Liver (tissue), 3 donors: ENCODE results near the gene FN1.

Experiments used
- EGR1 ChIP-seq, 2 donors: IDR thresholded peaks; 2 replicates each; pipeline ENCODE4 v1.6.1; 2016 to 2018; ENCODE audit warnings: antibody characterized with exemption in 2 of 2, low read depth in 2 of 2
- RAD21 ChIP-seq, 2 donors: IDR thresholded peaks; 2 replicates each; pipeline ENCODE4 v1.6.1; 2016; ENCODE audit warnings: antibody characterized with exemption in 2 of 2, mild to moderate bottlenecking in 2 of 2
- SP1 ChIP-seq: IDR thresholded peaks from 2 replicates; pipeline ENCODE4 v1.6.1; 2018; ENCODE audit warnings: antibody characterized with exemption, mild to moderate bottlenecking
- TF ChIP-seq, protein P1 (sequence below): fragments of 150-350 bp; IDR thresholded peaks from 2 replicates; pipeline ENCODE4 v1.5.1; 2017; ENCODE audit warnings: improper control_type of control experiment, low read depth, low read length; ENCODE audit not compliant: missing input control
- TF ChIP-seq, protein P2 (sequence below): IDR thresholded peaks from 2 replicates; pipeline ENCODE4 v1.6.1; 2016; ENCODE audit warnings: antibody characterized with exemption
- TF ChIP-seq, protein P3 (sequence below): IDR thresholded peaks from 2 replicates; pipeline ENCODE4 v1.6.1; 2016; ENCODE audit warnings: antibody characterized with exemption
- donor health status: healthy.
- donor health status: healthy.

DNA sequence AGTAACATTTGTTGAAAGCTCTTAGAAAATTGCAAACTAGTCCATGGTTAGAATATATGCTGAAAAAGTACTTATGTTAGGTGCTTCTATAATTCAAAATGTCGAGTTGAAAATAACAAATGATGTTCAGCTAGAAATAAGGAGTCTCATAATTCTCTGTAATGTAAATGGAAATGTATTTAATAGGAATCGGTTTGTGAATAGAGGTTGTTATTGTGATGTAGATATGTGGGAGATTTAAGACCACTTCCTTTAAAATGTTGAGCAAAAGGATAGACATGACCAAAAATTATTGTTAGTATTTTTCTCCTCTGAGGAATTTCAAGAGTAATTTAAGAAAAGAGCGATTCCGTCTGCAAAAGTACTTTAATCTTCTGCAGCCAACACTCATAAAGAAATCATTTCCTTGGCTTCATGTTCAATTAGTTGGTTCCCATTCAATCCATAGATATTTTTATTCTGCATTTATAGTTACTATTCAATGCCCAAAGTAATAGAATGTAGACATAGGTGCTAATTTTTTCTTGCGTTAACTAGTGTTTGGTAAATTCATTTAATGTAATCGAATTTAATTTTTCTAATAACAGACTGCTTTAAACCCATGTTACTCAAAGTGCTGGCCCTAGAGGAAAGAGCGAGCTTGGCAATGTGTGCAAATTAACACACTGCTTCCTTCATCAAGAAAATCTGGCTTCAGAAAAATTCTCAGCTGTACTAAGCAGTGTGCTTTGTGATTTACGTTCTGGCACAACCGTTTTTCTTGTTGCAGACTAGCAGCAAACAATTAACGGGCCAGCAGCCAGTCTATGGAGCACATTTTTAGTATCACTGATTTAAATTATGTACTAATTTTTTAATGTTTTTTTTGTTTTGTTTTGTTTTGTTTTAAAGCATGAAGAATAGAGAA lies 32.2 kb downstream of the FN1 start:
- TF ChIP-seq, protein P1, sequence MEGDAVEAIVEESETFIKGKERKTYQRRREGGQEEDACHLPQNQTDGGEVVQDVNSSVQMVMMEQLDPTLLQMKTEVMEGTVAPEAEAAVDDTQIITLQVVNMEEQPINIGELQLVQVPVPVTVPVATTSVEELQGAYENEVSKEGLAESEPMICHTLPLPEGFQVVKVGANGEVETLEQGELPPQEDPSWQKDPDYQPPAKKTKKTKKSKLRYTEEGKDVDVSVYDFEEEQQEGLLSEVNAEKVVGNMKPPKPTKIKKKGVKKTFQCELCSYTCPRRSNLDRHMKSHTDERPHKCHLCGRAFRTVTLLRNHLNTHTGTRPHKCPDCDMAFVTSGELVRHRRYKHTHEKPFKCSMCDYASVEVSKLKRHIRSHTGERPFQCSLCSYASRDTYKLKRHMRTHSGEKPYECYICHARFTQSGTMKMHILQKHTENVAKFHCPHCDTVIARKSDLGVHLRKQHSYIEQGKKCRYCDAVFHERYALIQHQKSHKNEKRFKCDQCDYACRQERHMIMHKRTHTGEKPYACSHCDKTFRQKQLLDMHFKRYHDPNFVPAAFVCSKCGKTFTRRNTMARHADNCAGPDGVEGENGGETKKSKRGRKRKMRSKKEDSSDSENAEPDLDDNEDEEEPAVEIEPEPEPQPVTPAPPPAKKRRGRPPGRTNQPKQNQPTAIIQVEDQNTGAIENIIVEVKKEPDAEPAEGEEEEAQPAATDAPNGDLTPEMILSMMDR = no peak
- TF ChIP-seq, protein P2, sequence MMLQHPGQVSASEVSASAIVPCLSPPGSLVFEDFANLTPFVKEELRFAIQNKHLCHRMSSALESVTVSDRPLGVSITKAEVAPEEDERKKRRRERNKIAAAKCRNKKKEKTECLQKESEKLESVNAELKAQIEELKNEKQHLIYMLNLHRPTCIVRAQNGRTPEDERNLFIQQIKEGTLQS = no peak
- TF ChIP-seq, protein P3, sequence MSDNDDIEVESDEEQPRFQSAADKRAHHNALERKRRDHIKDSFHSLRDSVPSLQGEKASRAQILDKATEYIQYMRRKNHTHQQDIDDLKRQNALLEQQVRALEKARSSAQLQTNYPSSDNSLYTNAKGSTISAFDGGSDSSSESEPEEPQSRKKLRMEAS = no peak
- no peak for TF ChIP-seq EGR1 (IDR thresholded peaks at IDR 0.05; ENCODE audit: low read depth in 2 of 2)
- TF ChIP-seq SP1 = no peak
- TF ChIP-seq RAD21 (IDR thresholded peaks at IDR 0.05) = no peak
